MM.1S (cell line): ENCODE results near the gene RREB1.

Experiments used
- DNase-seq: peaks from one replicate; pipeline ENCODE4 v3.0.0-alpha.2; 2015
- H2AFZ ChIP-seq: fragments of 300-600 bp; sonication (generic); 2 replicates; pipeline ENCODE4 v1.6.0; 2016; ENCODE audit warnings: antibody characterized with exemption, low read length
- H3F3A ChIP-seq: fragments of 300-600 bp; sonication (generic); 2 replicates; pipeline ENCODE4 v1.6.1; 2016; ENCODE audit warnings: mild to moderate bottlenecking, antibody characterized with exemption, low read length, moderate library complexity, mixed read lengths; ENCODE audit not compliant: insufficient read depth
- H3K27ac ChIP-seq: fragments of 300-600 bp; sonication (generic); 2 replicates; pipeline ENCODE4 v1.5.1; 2016; ENCODE audit warnings: mild to moderate bottlenecking, low read length
- H3K27me3 ChIP-seq: fragments of 300-600 bp; sonication (generic); replicated peaks from 2 replicates; pipeline ENCODE4 v1.6.0; 2016; ENCODE audit warnings: low read length; ENCODE audit not compliant: insufficient read depth
- H3K36me3 ChIP-seq: fragments of 300-600 bp; sonication (generic); replicated peaks from 2 replicates; pipeline ENCODE4 v1.6.1; 2016; ENCODE audit warnings: mild to moderate bottlenecking, low read length, mixed read lengths; ENCODE audit not compliant: insufficient read depth
- H3K4me1 ChIP-seq: fragments of 300-600 bp; sonication (generic); 2 replicates; pipeline ENCODE4 v1.6.1; 2016; ENCODE audit warnings: low read length, mixed read lengths
- H3K4me2 ChIP-seq: fragments of 300-600 bp; sonication (generic); 2 replicates; pipeline ENCODE4 v1.6.0; 2016; ENCODE audit warnings: low read depth, low read length
- H3K4me3 ChIP-seq: fragments of 300-600 bp; sonication (generic); 2 replicates; pipeline ENCODE4 v1.5.1; 2016; ENCODE audit warnings: low read length, mixed read lengths
- H3K79me2 ChIP-seq: fragments of 300-600 bp; sonication (generic); 2 replicates; pipeline ENCODE4 v1.6.1; 2016; ENCODE audit warnings: mixed run types, low read length, mixed read lengths
- H3K9ac ChIP-seq: fragments of 300-600 bp; sonication (generic); 2 replicates; pipeline ENCODE4 v1.6.1; 2016; ENCODE audit warnings: low read length, mixed read lengths
- H3K9me2 ChIP-seq: fragments of 300-600 bp; sonication (generic); replicated peaks from 2 replicates; pipeline ENCODE4 v1.6.1; 2016; ENCODE audit warnings: mild to moderate bottlenecking, low read length, mixed read lengths; ENCODE audit not compliant: insufficient read depth
- H3K9me3 ChIP-seq: fragments of 300-600 bp; sonication (generic); replicated peaks from 2 replicates; pipeline ENCODE4 v1.6.1; 2016; ENCODE audit warnings: mild to moderate bottlenecking, low read length, mixed read lengths; ENCODE audit not compliant: insufficient read depth
- H4K20me1 ChIP-seq: fragments of 300-600 bp; sonication (generic); 2 replicates; pipeline ENCODE4 v1.6.1; 2016; ENCODE audit warnings: mild to moderate bottlenecking, low read length, moderate library complexity, mixed read lengths; ENCODE audit not compliant: insufficient read depth
- CTCF ChIP-seq: fragments of 300-600 bp; sonication (generic); IDR thresholded peaks from 2 replicates; pipeline ENCODE4 v1.5.1; 2016; ENCODE audit warnings: antibody characterized with exemption, low read length, mixed read lengths
- EZH2 ChIP-seq: fragments of 300-600 bp; sonication (generic); optimal IDR thresholded peaks from 2 replicates; pipeline ENCODE3; 2017; ENCODE audit warnings: low read depth, mild to moderate bottlenecking, antibody characterized with exemption, low read length, mixed read lengths
- EZH2phosphoT487 ChIP-seq: fragments of 300-600 bp; sonication (generic); IDR thresholded peaks from 2 replicates; pipeline ENCODE4 v1.6.1; 2018; ENCODE audit warnings: antibody characterized with exemption, low read length

Gene RREB1

GRCh38 chr6:7165890-7166267 is 58.1 kb downstream of the RREB1 start:
- H3K9ac ChIP-seq: no peak overlapping the region
- H3F3A ChIP-seq: no peaks in the 10 kb centered on the region
- peaks cover 14% of the 10 kb centered on the region; the same call in 1 of the 2 replicates for H3K4me1 ChIP-seq
- H3K36me3 ChIP-seq: no peaks in the 10 kb centered on the region
- H3K4me3 ChIP-seq: no peak overlapping the region
- no peaks in the 10 kb centered on the region for H3K9me2 ChIP-seq
- H3K27ac ChIP-seq: no peak overlapping the region
- no peak overlapping the region for H3K4me2 ChIP-seq
- H3K27me3 ChIP-seq: no peaks in the 10 kb centered on the region
- no peak for TF ChIP-seq CTCF
- TF ChIP-seq EZH2phosphoT487: no peak
- no peak for TF ChIP-seq EZH2
- H3K9me3 ChIP-seq: no peaks in the 10 kb centered on the region
- no peaks in the 10 kb centered on the region for H4K20me1 ChIP-seq
- H2AFZ ChIP-seq: no peak overlapping the region
- peaks cover 83% of the 10 kb centered on the region for H3K79me2 ChIP-seq
- DNase-seq: no peak

- peaks cover 83% of the 10 kb centered on the region for H3K79me2 ChIP-seq
- TF ChIP-seq CTCF (no peak), EZH2phosphoT487 (no peak), EZH2 (no peak)
- H3K4me3 ChIP-seq: no peak overlapping the region
- H3K9me3 ChIP-seq: no peaks in the 10 kb centered on the region
- no peaks in the 10 kb centered on the region for H3F3A ChIP-seq
- H3K27me3 ChIP-seq: no peaks in the 10 kb centered on the region
- H3K9ac ChIP-seq: no peak overlapping the region
- no peak overlapping the region for H3K27ac ChIP-seq
- no peak overlapping the region for H3K4me2 ChIP-seq
- H4K20me1 ChIP-seq: no peaks in the 10 kb centered on the region
- H3K4me1 ChIP-seq: peaks cover 13% of the 10 kb centered on the region
- H2AFZ ChIP-seq: no peak overlapping the region
- no peaks in the 10 kb centered on the region for H3K9me2 ChIP-seq
- H3K36me3 ChIP-seq: no peaks in the 10 kb centered on the region
- DNase-seq: no peak
Measured at GRCh38 chr6:7166410-7167293, 58.9 kb downstream of the RREB1 start.

- Histone ChIP-seq H4K20me1 (no peaks in the 10 kb centered on the region), H3F3A (no peaks in the 10 kb centered on the region), H3K36me3 (no peaks in the 10 kb centered on the region), H3K27me3 (no peaks in the 10 kb centered on the region), H3K9ac (no peak overlapping the region), H3K4me3 (no peak overlapping the region), H3K9me2 (no peaks in the 10 kb centered on the region), H3K27ac (no peak overlapping the region), H3K4me1 (peaks cover 14% of the 10 kb centered on the region), H3K4me2 (no peak overlapping the region), H3K9me3 (no peaks in the 10 kb centered on the region), H3K79me2 (peaks cover 85% of the 10 kb centered on the region), H2AFZ (no peak overlapping the region)
- TF ChIP-seq EZH2phosphoT487 (no peak), CTCF (no peak), EZH2 (no peak)
- no peak for DNase-seq
Measured at GRCh38 chr6:7169296-7169721, 61.5 kb downstream of the RREB1 start.
